GM18505 (cell line): ENCODE results near the gene PCBP4.

Experiments
- ATAC-seq: cut with Tn5 transposase; IDR thresholded peaks from one replicate; pipeline ENCODE4 v1.9.1; 2021; ENCODE audit not compliant: unreplicated experiment
- POLR2A ChIP-seq: IDR thresholded peaks from 4 replicates; pipeline ENCODE4 v1.6.1; 2011; ENCODE audit warnings: borderline replicate concordance; ENCODE audit not compliant: insufficient read depth, insufficient read length; ENCODE audit errors: extremely low read depth

PCBP4 gene

GRCh38 chr3:51940648-51941462, 26.4 kb downstream of the PCBP4 start:
- TF ChIP-seq POLR2A = no peak
- no peak for ATAC-seq

DNA sequence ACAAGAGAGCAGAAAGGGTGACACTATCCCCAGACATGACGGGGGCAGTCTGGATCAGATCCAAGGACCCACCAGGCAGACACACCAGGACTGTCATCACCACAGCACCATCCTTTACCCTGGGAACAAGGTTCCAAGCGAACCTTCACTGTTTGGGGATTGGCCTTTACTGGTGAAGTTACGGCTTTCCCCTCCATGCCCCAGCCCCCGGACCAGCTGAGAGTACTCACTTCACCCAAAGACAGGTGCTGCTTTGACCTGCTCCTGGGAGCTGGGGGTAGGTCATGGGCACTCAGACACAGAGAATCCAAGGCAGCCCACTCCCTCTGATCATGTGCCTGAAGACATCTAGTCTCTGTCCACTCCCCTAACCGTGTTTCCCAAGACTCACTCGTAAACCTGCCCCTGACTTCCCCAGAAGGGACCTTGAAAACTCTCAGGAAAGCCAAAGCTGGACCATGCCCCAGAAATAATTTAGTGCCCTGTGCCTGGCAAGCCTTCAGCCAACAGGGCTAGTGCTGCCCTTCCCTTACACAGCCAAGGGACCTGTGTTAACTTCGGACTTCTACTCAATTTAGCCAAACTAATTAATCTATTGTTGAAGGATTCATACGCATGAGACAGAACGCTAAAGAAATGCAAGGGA, 28.4 kb downstream of the PCBP4 start:
- no peak for TF ChIP-seq POLR2A
- no peak for ATAC-seq

GRCh38 chr3:51937611-51938450, 29.4 kb downstream of the PCBP4 start:
- ATAC-seq = no peak
- TF ChIP-seq POLR2A = no peak

DNA sequence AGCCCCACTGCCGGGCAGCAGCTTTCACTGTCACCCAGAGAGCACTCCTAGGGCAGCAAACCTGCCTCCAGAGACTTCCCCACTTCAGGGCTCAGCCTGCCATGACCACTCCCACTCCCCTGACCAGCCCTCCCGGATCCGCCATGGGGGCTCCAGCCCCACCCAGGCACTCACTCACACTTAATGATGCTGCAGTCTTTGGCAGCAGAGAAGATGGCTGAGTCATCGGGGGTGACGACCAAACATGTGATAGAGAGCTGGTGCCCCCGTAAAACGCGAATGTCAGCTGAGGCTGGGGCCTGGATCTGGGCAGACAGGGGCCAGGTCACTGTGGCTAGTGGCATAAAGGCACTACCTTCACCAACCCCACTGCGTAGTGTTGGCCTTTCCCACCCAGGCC, 30.2 kb downstream of the PCBP4 start:
- ATAC-seq = no peak

GRCh38 chr3:51935886-51936755, 31.1 kb downstream of the PCBP4 start:
- TF ChIP-seq POLR2A = no peak
- no peak for ATAC-seq

More for the DNA sequence above, 30.2 kb downstream of the PCBP4 start:
- no peak for TF ChIP-seq POLR2A

DNA sequence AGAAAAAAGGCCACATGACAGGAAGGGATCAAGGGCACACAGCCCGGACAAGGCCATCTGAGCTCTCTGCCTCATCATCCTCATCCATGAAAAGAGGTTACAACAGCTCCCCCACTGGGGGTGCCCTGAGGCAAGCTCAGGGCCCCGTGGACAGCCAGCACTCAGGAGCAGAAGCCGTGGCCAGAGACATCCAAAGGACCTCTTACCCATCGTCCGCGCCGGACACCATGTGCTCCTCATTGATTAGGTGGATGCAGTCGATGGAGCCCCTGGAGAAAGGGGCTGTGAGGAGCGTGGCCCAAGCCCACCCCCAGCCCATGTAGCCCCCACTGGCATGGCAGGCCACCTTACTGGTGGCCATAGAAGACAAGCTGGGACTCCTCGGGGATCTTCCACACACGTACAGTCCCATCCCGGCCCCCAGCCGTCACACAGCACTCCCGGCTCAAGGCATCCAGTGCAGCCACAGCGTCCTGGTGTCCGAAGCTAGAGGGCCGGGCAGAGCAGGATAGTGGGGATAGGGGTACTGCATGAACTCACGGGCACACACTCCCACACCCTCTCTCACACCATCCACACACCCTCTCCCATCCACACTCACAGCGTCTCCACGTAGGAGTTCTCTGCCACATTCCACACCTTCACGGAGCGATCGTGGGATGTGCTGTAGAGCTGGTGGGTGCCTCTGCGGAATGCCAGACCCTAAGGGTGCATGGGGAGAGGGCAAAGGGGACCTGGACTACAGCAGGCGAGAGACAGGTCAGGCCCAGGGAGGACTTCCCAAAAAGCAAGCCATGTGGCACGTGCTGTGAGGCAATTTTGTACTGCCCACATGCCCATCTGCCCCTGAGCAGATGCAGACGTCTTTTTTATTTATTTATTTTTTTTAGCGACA, 32.0 kb downstream of the PCBP4 start:
- TF ChIP-seq POLR2A = no peak
- no peak for ATAC-seq

DNA sequence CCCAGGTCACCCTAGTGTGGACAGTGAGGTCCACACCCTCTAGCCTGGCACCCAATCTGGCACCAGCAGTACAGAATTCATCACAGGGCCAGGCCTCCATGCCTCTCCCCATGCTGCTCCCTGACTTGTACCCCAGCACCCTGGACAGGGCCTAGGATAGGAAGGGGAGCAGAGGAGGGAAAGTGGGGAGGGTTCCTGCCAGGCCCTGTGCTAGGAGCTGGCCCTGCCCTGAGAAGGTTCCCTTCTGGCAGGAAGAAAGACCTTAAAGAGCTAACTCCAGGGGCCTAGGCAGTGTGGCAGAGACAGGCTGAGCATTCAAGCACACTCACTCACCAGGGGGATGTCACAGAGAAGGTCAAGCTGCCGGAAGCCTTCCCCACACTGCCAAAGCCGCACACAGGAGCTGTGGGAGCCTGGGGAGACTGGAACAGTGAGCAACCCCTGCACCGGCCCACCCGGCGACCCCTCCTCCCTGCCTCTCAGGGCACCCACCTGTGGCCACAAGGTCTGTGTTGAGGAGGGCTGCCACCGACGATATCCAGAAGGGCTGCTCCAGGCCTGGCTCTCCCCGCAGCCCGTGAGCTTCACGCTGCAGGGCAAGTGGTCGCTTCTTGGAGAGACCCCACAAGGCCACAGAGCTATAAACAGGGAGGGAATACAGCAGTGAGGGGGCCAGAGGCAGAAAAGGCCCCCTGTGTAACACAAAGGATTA, 33.0 kb downstream of the PCBP4 start:
- no peak for TF ChIP-seq POLR2A
- ATAC-seq = no peak

DNA sequence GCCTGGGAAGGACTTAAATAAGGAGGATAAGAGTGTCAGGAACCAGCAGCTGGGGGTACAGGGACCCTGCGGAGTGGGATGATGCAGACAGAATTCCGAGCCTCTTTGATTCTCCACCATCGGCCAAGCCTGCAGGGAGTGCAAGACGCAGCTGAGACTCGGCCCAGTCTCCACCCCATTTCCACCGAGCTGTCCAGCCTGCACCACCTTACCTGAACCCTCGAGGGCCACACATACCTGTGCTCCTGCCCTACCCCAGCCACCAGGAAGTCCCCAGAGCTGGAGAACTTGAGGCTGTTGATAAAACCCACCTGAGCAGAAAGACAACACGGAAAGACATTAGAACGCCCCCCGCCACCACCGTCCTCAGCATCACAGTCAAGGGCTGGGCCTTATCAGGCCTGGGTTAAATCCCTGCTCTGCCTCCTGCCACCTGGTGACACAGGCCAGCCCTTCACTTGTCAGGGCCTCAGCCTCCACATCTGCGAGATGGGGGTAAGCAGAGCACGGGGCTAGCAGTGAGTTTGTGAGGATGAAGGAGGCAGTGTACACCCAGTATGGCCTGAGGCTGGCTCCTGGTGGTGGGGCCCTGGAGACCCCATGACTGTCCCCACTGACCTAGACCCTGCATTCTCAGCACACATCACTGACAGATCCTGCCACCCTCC, 33.6 kb downstream of the PCBP4 start:
- no peak for TF ChIP-seq POLR2A
- ATAC-seq = no peak

DNA sequence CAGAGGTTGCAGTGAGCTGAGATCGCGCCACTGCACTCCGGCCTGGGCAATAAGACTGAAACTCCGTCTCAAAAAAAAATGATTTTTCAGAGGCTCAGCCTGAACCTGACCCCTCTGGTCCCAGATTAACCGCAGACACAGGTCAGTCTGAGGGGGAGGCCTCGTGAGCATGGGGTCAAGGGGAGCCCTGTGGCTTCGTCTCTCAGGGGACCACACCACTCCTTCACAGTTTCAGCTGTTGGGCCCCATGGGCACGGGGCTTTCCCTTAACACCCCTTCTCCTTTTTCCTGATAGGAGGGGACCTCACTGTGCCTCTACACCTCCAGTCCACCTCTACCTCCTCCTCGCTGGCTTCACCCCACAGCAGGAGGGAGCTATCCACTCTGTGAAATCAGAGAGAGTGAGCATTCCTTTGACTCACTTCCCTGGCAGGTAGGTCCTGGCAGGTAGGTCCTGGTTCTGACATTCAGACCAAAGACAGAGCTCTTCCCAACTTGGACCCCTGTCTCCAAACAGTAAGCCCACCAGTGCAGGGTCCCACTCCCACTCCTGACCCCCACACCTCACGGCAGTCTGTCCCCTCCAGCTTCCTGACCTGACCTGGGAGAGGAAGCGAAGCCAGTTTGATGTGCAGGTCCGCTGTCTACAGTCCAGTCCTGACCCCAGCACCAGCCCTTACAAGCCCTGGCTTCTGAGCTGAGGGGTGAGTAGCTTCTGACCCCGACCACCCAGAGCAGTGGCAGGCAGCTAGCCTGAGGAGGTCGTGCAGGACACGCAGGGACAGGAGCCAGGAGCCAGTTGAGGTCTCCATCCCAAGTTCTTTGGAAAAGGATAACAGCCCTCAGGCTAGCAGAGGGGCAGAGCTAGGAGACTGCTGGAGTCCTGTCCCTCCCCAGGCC, 34.5 kb downstream of the PCBP4 start:
- TF ChIP-seq POLR2A = no peak
- no peak for ATAC-seq

DNA sequence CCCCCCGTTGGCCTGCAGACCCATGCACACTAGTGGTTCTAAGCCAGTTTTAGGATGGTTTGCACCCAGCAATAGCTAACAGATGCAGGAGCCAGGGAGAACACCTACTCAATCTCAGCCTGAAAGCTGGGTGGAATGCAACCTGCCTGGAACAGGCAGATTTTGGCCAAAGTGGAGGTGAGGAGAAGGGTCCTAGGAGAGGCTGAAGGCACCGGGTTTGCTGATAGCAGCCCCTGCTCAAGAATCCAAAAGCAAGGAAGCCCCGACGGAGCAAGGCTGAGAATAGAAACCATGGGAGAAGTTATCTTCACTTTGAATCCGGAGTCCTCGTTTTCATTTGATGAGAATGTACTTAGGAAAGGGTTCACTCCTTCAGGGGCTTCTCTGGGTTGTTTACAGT, 35.5 kb downstream of the PCBP4 start:
- TF ChIP-seq POLR2A = no peak
- no peak for ATAC-seq
